ENCODE measurements around the gene DES. TPM values are rescaled to one million over a fixed set of nuclear protein-coding genes. Genes with fewer than 3 reads are reported as not detected.

Gene DES
- total RNA-seq, 1 experiment from 2014 or later, result not detected

- no peaks in the 10 kb centered on the region for H3K27me3 Mint-ChIP-seq (ENCODE audit: insufficient read depth, unreplicated experiment)
- H3K4me3 Mint-ChIP-seq (ENCODE audit: unreplicated experiment), result no peak overlapping the region
- TF ChIP-seq, protein P1, sequence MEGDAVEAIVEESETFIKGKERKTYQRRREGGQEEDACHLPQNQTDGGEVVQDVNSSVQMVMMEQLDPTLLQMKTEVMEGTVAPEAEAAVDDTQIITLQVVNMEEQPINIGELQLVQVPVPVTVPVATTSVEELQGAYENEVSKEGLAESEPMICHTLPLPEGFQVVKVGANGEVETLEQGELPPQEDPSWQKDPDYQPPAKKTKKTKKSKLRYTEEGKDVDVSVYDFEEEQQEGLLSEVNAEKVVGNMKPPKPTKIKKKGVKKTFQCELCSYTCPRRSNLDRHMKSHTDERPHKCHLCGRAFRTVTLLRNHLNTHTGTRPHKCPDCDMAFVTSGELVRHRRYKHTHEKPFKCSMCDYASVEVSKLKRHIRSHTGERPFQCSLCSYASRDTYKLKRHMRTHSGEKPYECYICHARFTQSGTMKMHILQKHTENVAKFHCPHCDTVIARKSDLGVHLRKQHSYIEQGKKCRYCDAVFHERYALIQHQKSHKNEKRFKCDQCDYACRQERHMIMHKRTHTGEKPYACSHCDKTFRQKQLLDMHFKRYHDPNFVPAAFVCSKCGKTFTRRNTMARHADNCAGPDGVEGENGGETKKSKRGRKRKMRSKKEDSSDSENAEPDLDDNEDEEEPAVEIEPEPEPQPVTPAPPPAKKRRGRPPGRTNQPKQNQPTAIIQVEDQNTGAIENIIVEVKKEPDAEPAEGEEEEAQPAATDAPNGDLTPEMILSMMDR (IDR thresholded peaks at IDR 0.05; ENCODE audit: unreplicated experiment), result no peak
- H3K36me3 Mint-ChIP-seq (ENCODE audit: insufficient read depth, unreplicated experiment), result no peaks in the 10 kb centered on the region
- intact Hi-C loops (cut with micrococcal nuclease), result no loop called here
- BruUV-seq (replicated peaks), result no TSS peak
- H3K4me1 Mint-ChIP-seq (ENCODE audit: insufficient read depth, unreplicated experiment), result no peaks in the 10 kb centered on the region
- no peaks in the 10 kb centered on the region for H3K9me3 Mint-ChIP-seq (ENCODE audit: unreplicated experiment)
- ChIA-PET CTCF (interaction anchor here (1.0 to 3.1 kb wide), 4 partner anchors 7 to 66 kb away, joined by 3 to 13 read pairs (median 5); no protein-coding TSS in a partner anchor), POLR2A (interaction anchor here (0.6 to 2.1 kb wide), 2 partner anchors 30 to 128 kb away, joined by 3 to 7 read pairs; partner anchors contain the start of gene GMPPA)
- DNase-seq (ENCODE audit: unreplicated experiment), result no peak
- H3K27ac Mint-ChIP-seq (ENCODE audit: low read depth, unreplicated experiment), result no peak overlapping the region
Measured at GRCh38 chr2:219468410-219469185, 50.4 kb downstream of the DES start.

- no peaks in the 10 kb centered on the region for H3K4me1 Mint-ChIP-seq (ENCODE audit: insufficient read depth, unreplicated experiment)
- no peaks in the 10 kb centered on the region for H3K27me3 Mint-ChIP-seq (ENCODE audit: insufficient read depth, unreplicated experiment)
- H3K27ac Mint-ChIP-seq (ENCODE audit: low read depth, unreplicated experiment), result no peak overlapping the region
- CTCF ChIA-PET, result interaction anchor here (1.0 to 1.4 kb wide), 2 partner anchors 67 to 74 kb away, joined by 3 to 4 read pairs; no protein-coding TSS in a partner anchor
- intact Hi-C loops (cut with micrococcal nuclease), result no loop called here
- TF ChIP-seq, protein P1 (IDR thresholded peaks at IDR 0.05; ENCODE audit: unreplicated experiment), result no peak
- no peaks in the 10 kb centered on the region for H3K9me3 Mint-ChIP-seq (ENCODE audit: unreplicated experiment)
- POLR2A ChIA-PET, result interaction anchor here (0.6 kb wide), 1 partner anchor 128 kb away, joined by 3 read pairs; no protein-coding TSS in a partner anchor
- no peaks in the 10 kb centered on the region for H3K36me3 Mint-ChIP-seq (ENCODE audit: insufficient read depth, unreplicated experiment)
- no peak overlapping the region for H3K4me3 Mint-ChIP-seq (ENCODE audit: unreplicated experiment)
- peak; percentile 43 for DNase-seq (ENCODE audit: unreplicated experiment)
- no TSS peak for BruUV-seq (replicated peaks)
Measured at GRCh38 chr2:219469186-219469724, 51.1 kb downstream of the DES start.

GRCh38 chr2:219470429-219470828, 52.3 kb downstream of the DES start:
- no peaks in the 10 kb centered on the region for H3K27me3 Mint-ChIP-seq (ENCODE audit: insufficient read depth, unreplicated experiment)
- ChIA-PET POLR2A (interaction anchor here (1.2 kb wide), 1 partner anchor 18 kb away, joined by 3 read pairs; no protein-coding TSS in a partner anchor), CTCF (interaction anchor here (0.7 to 1.4 kb wide), 3 partner anchors 12 to 59 kb away, joined by 3 to 4 read pairs (median 3); no protein-coding TSS in a partner anchor)
- no peaks in the 10 kb centered on the region for H3K9me3 Mint-ChIP-seq (ENCODE audit: unreplicated experiment)
- no peaks in the 10 kb centered on the region for H3K4me1 Mint-ChIP-seq (ENCODE audit: insufficient read depth, unreplicated experiment)
- TF ChIP-seq, protein P1 (IDR thresholded peaks at IDR 0.05; ENCODE audit: unreplicated experiment), result no peak
- DNase-seq (ENCODE audit: unreplicated experiment), result no peak
- no peaks in the 10 kb centered on the region for H3K36me3 Mint-ChIP-seq (ENCODE audit: insufficient read depth, unreplicated experiment)
- H3K27ac Mint-ChIP-seq (ENCODE audit: low read depth, unreplicated experiment), result no peak overlapping the region
- intact Hi-C loops (cut with micrococcal nuclease), result no loop called here
- no TSS peak for BruUV-seq (replicated peaks)
- no peak overlapping the region for H3K4me3 Mint-ChIP-seq (ENCODE audit: unreplicated experiment)
